ENCODE data around the gene CLMN.

- TF ChIP-seq, protein P1, sequence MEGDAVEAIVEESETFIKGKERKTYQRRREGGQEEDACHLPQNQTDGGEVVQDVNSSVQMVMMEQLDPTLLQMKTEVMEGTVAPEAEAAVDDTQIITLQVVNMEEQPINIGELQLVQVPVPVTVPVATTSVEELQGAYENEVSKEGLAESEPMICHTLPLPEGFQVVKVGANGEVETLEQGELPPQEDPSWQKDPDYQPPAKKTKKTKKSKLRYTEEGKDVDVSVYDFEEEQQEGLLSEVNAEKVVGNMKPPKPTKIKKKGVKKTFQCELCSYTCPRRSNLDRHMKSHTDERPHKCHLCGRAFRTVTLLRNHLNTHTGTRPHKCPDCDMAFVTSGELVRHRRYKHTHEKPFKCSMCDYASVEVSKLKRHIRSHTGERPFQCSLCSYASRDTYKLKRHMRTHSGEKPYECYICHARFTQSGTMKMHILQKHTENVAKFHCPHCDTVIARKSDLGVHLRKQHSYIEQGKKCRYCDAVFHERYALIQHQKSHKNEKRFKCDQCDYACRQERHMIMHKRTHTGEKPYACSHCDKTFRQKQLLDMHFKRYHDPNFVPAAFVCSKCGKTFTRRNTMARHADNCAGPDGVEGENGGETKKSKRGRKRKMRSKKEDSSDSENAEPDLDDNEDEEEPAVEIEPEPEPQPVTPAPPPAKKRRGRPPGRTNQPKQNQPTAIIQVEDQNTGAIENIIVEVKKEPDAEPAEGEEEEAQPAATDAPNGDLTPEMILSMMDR (IDR thresholded peaks at IDR 0.05), result no peak
- no peak for TF ChIP-seq POLR2AphosphoS5 (IDR thresholded peaks at IDR 0.05; ENCODE audit: insufficient read depth in 1 of 2, low read depth in 1 of 2)
- TF ChIP-seq POLR2A (IDR thresholded peaks at IDR 0.05), result no peak
Measured at GRCh38 chr14:95272057-95272456, 47.7 kb downstream of the CLMN start.

All from vagina (tissue), 2 donors.